HG03571 (cell line): ENCODE data around the gene UQCRH.

Experiments used
- ATAC-seq: cut with Tn5 transposase; IDR thresholded peaks from one replicate; pipeline ENCODE4 v1.9.1; 2021; ENCODE audit not compliant: unreplicated experiment

UQCRH gene

DNA sequence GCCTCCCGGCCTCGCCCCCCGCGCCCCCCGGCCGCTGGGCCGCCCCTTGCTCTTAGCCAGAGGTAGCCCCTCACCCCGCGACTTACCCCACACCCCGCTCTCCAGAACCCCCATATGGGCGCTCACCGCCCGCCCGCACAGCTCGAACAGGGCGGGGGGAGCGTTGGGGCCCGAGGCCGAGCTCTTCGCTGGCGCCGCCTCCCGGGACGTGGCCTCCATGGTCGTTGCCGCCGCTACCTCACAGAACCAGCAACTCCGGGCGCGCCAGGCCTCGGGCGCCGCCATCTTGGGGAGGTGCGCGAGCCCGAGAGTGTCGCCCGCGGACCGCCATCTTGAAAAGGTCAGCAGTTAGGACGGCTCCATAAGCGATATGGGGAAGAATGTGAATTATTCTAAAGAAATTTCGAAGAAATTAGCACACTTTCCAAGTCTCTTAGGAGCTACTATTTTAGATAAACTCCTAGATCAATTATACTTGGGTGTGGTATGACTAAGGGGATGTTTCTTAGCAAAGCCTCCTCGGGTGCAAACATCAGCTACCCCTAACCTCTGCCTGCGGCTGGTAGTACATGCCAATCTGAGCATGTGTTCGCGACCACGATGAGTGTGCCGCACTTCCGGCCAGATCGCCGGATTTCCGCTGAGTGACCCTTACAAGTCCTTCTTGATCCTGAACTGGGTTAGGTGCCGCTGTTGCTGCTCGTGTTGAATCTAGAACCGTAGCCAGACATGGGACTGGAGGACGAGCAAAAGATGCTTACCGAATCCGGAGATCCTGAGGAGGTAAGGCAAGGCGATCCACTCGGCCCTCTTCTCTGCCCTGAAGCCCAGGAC, at the start of gene UQCRH, which contains the start of gene LRRC41:
TSS of gene UQCRH (plus strand) at position 661 of the 834 bp plus-strand sequence. CDS start at position 730, 69 bp downstream.
TSS of gene LRRC41 (minus strand) at position 579 of the 834 bp plus-strand sequence. CDS start at position 285, 294 bp downstream.
- peak; percentile 76 for ATAC-seq

- no peak for ATAC-seq
These were observed 48.8 kb upstream of the UQCRH start for GRCh38 chr1:46254668-46255067.

DNA sequence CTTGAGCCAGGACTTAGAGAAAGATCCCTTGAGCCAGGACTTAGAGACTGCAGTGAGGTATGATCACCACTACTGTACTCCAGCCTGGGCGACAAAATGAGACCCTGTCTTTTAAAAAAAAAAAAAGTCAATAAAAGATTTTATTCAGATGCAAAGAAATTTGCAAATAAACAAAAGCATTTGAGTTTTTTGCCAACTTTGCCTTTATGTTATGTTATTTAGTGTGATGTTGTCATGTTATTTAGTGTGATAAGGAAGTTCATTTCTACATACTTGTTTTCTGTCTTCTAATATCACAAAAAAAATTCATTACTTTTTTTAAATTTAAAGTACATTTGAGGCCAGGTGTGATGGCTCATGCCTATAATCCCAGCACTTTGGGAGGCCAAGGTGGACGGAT, 47.0 kb upstream of the UQCRH start:
- no peak for ATAC-seq

GRCh38 chr1:46262508-46262907, 41.0 kb upstream of the UQCRH start:
- ATAC-seq, result no peak

GRCh38 chr1:46263146-46263545, 40.4 kb upstream of the UQCRH start:
- no peak for ATAC-seq

DNA sequence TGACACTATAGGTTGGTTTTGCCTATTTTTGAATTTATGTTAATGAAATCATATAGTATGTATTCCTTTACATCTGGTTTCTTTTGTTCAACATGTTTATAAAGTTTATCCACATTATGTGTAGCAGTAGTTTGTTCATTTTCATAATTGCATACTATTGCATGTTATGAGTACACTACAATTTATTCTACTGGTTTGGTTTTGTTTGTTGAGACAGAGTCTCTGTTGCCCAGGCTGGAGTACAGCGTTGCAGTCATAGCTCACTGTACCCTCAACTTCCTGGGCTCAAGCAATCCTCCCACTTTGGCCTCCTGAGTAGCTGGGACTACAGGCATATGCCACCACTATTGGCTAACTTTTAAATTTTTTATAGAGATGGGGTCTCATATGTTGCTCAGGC, 34.9 kb upstream of the UQCRH start:
- ATAC-seq, result no peak

DNA sequence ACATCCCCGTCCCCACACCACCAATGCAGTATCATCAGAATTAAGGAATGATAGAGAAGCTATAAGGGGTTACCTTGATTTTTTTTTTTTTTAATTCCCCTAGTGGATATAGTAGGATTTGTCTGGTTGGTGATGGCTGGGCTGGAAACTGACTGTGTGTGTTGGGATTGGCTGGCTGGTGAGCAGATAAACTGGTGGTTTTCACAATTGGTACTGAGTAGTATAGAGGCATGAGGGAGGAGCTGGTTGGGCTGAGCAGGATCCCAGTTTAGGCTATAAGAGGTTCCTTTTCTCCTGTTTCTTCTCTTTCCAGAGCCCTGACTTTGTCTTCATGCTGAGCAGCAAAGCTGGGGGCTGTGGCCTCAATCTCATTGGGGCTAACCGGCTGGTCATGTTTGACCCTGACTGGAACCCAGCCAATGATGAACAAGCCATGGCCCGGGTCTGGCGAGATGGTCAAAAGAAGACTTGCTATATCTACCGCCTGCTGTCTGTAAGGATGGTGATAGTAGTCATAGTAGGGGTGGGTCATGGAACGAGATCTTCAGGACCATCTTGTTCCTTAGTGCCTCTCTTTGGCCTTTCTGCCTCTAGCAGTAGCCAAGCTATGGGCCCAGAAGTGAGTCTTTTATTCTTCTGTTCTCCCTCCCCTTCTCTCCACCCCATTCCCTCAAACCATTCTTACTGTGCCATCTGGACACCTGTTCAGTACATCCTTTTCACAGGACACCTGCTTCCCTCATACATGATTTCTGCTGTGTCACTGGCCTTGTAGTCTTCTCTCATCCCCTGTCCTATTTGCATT, 29.1 kb upstream of the UQCRH start:
- ATAC-seq, result no peak

DNA sequence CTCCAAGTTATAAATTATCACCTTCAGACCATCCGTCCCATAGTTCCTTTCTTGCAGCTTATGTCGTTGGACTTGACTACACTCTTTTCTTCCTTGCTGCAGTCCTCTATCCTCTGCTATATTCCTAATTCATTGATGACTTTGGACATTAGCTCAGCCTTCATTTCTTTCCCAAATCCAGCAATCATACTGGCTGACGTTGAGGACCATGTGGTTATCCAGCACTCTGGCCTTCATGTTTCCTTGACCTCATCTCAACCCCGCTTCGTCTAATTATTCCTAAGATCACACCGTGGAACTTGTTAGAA, 28.5 kb upstream of the UQCRH start:
- no peak for ATAC-seq

- no peak for ATAC-seq
These were observed 25.7 kb upstream of the UQCRH start for GRCh38 chr1:46277658-46278373.

- no peak for ATAC-seq
These were observed 24.7 kb upstream of the UQCRH start for GRCh38 chr1:46278807-46279206.

GRCh38 chr1:46280092-46280491, 23.4 kb upstream of the UQCRH start:
- ATAC-seq, result no peak

DNA sequence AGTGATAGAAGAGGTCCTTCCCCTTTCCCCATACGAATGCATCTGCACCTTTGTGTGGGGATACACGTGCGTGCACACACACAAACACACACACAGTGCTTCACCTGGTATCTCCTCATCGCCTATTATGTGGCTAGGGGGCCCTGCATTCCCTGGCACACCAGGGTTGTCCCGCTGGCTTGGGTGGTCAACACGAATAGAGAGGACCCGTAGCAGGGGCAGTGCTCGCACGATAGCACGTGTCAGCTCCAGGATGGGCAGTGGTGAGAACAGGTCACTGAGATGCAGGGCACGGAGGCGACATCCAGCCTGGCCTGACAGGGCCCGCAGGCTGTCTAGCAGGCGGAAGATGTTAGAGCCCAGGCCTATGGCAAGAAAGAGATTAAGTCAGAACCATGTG, 22.5 kb upstream of the UQCRH start:
- ATAC-seq, result no peak

DNA sequence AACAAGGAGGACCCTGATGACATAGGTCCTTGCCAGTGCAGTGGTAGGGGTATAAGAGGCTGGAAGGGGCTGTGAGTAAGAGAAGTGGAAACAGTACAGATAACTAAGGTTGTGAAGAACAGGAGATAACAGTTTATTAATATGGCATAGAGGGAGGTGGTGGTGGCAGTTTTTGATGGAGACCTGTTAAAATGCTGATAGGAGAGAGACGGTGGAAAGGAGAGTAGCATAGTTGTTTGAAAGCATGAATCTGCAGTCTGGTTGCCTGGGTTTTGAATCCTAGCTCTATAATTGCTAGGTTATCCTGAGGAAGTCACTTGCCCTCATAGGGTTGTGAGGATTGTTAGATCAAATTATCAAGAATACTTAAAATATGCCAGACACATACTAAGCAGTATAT, 19.4 kb upstream of the UQCRH start:
- ATAC-seq, result no peak

DNA sequence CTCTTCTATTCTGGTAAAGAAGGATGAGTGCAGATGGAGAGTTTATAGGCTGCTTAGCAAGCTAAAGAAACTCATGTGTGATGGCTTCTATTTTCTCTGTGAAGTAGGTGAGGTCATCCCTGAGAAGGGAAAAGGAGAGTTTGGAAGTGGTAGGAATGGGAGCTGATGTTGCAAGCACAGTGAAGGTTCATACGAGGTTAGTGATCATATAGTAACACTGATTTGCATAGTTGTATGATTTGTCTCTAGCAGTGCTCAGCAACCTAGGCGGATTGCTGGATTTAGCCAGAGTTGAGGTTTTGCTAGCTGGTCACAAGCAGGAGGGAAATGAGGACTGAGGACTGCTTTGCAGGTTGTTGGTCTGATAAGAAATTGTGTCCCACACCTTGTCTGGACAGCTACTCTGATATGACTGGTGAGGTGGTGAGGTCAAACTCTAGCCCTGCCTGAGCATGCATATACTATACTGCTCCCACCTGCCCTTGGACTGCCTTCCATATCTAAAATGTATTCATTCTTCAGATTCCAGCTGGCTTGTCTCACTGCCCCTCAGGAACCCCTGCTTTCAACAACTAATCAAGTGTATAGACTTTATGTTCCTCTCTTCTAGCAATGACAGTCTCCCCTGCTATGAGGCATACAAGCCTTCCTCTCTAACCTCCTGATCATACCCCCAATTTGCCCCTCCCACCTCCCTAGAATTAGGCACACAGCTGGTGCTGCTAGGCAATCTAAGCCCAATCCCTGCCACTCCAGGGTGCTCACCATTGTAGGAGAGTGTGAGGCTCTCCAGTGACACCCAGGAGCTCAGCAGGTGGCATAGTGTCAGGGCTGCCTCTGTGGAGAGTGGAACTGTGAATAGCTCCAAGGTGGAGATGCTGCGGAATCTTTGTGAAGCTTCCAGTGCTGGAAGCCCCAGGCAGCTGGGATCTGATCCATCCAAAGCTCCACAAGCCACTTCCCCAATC, 18.6 kb upstream of the UQCRH start:
- ATAC-seq, result no peak

DNA sequence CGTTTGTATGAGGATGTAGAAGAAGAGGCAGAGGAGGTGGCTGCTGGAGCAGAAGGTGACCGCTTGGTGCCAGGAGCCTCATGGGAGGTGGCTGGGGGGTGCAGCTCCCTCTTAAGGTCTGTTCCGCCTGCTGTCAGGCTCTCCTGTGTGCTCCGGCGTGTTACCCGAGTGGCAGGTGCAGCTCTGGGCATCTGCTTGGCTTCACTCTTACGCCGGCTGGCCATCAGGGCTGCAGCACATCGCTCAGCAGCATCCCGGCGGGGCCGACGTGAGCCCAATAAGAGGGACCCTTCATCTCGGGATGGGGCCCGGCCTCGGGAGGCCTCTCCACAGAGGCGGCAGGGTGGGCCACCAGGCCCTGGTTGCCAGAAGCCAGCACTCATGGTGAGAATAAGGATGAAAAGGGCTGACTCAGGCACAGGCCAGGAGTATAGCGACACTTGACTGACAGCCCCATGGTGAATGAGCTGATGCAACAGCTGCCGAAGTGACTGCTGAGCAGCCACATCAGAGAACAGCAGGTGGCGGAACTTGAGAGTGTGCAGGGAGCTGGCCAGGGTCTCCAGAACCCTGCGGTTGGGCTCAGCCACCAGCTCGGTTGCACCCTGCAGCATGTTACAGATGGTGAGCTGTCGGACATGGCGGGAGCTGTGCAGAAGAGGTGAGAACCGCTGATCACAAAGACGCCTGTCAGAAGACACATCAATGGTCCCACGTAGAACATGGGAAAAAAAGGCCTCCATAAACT, 17.6 kb upstream of the UQCRH start:
- no peak for ATAC-seq

DNA sequence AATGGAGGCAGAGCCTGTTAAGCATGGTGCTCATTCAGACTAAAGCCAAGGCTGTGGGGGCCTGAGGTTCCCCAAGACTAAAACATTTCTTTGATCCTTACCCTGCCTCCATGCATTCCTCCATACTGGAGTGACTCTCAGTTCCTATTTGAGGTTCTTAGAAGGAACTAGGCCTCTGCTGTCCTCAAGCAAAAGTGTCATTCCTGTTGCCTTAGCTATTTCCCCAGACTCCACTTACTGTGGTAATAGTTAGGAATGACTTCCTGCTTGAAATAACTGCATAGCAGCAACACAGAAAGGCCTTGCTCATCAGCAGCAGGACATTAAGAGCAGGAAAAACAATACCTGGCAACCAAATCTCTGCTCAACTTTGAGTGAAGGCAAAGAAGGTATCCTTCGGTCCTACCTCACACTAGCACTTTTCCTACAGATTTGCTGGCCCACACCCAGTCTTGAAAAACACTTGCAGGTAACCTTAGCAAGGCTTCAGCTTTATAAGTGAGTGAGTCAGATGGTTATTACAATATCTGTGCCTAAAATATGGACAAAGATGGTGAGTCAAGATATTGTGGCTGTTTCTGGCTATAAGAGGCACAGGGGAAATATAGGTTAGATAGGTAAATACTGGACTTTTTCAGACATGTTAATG, 14.9 kb upstream of the UQCRH start:
- no peak for ATAC-seq

DNA sequence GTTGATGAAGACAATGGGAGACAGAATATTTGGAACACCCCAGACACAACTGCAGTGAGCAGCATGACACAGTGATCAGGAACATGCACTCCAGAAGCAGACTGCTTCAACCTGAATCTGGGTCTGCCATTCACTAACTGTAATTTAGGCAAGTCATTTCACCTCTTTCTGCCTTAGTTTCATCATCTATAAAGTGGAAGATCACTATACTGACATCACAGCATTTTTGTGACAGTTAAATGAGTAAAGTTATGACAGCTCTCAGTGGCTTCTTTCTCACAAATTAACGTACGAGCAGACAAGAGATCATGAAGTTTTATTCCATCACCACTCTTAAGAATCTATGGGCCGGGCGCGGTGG, 14.4 kb upstream of the UQCRH start:
- ATAC-seq, result no peak

DNA sequence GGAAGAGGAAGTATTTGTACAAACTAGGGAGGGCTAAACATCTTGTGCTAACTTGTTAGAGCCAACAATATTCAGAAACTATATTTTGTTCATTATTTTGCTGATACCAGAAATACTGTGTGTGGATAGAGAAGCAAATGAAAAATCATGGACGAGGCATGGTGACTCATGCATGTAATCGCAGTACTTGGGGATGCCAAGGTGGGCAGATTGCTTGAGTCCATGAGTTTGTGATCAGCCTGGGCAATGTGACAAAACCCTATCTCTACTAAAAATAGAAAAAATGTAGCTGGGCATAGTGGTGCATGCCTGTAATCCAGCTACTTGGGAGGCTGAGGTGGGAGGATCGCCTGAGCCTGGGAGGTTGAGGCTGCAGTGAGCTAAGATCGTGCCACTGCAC, 13.5 kb upstream of the UQCRH start:
- no peak for ATAC-seq

- no peak for ATAC-seq
These were observed 8.2 kb upstream of the UQCRH start for GRCh38 chr1:46295306-46295705.
